Keratinocyte (primary cell): ENCODE results near the gene ZNF41.

ENCODE experiments used
- CTCF ChIP-seq, 3 experiments: IDR thresholded peaks in 1 of 3; conservative IDR thresholded peaks in 1 of 3; optimal IDR thresholded peaks in 1 of 3; 2 replicates in 2 of 3; 3 replicates in 1 of 3; pipeline versions ENCODE3 to v1.5.1; 2011; ENCODE audit warnings: low read length in 3 of 3, mild to moderate bottlenecking in 3 of 3, moderate library complexity in 2 of 3, control low read depth in 1 of 3, inconsistent platforms in 1 of 3; ENCODE audit not compliant: insufficient read depth in 2 of 3; ENCODE audit errors: extremely low read depth in 1 of 3
- EZH2 ChIP-seq: IDR thresholded peaks from one replicate; pipeline ENCODE4 v1.6.1; 2012; ENCODE audit warnings: inconsistent platforms, mild to moderate bottlenecking, low read length, moderate library complexity

GRCh38 chrX:47447607-47448006, 35.4 kb downstream of the ZNF41 start:
- TF ChIP-seq CTCF (optimal IDR thresholded peaks at IDR 0.05 in 1 of 3, IDR thresholded peaks at IDR 0.05 in 1 of 3, conservative IDR thresholded peaks at IDR 0.05 in 1 of 3; ENCODE audit: extremely low read depth in 1 of 3, insufficient read depth in 2 of 3, low read length in 3 of 3), result no peak
- no peak for TF ChIP-seq EZH2
